CD8-positive, alpha-beta memory T cell (primary cell): Measurements from ENCODE around the gene SAP25. TPM values are rescaled to one million over a fixed set of nuclear protein-coding genes. Genes with fewer than 3 reads are reported as not detected.

Experiments
- CTCF ChIA-PET: fragments of 350-600 bp; sonication (Branson Sonifier 250); formaldehyde crosslinking; loops from one replicate; lab custom pipeline; 2021; ENCODE audit warnings: antibody characterized with exemption; lab: Charles Lee
- POLR2A ChIA-PET: fragments of 350-600 bp; sonication (Branson Sonifier 250); formaldehyde crosslinking; loops from one replicate; lab custom pipeline; 2021; ENCODE audit warnings: antibody characterized with exemption; lab: Charles Lee
- DNase-seq, 5 donors: peaks; one replicate each; pipeline versions ENCODE4 v3.0.0 to v3.0.0-alpha.2; 2020 to 2022; ENCODE audit warnings: mixed read lengths in 1 of 5
- H3K27ac ChIP-seq: one replicate; pipeline ENCODE4 v1.7.0; 2013; ENCODE audit warnings: low read depth, mild to moderate bottlenecking, low read length, moderate library complexity
- H3K27me3 ChIP-seq: 2 replicates; pipeline ENCODE4 v1.7.0; 2013; ENCODE audit warnings: low read length, mild to moderate bottlenecking; ENCODE audit not compliant: insufficient read depth, poor library complexity, severe bottlenecking
- H3K36me3 ChIP-seq: 2 replicates; pipeline ENCODE4 v1.7.0; 2013; ENCODE audit warnings: mild to moderate bottlenecking, low read length, moderate library complexity; ENCODE audit not compliant: insufficient read depth
- H3K4me1 ChIP-seq: 2 replicates; pipeline ENCODE4 v1.7.0; 2013; ENCODE audit warnings: mild to moderate bottlenecking, low read length, moderate library complexity; ENCODE audit not compliant: insufficient read depth
- H3K4me3 ChIP-seq: 2 replicates; pipeline ENCODE4 v1.7.0; 2013; ENCODE audit warnings: mild to moderate bottlenecking, low read length
- H3K9me3 ChIP-seq: 2 replicates; pipeline ENCODE4 v1.7.0; 2013; ENCODE audit warnings: mild to moderate bottlenecking, low read length
- H3K27ac Mint-ChIP-seq, 8 donors: one replicate each; pipeline ENCODE4 v1.8.0; 2020 to 2021; ENCODE audit warnings: mixed read lengths in 8 of 8, mild to moderate bottlenecking in 6 of 8, inconsistent platforms in 3 of 8, moderate library complexity in 3 of 8
- H3K27me3 Mint-ChIP-seq, 2 donors: one replicate each; pipeline ENCODE4 v1.8.0; 2020 to 2021; ENCODE audit warnings: mixed read lengths in 2 of 2, mild to moderate bottlenecking in 1 of 2, moderate library complexity in 1 of 2
- H3K36me3 Mint-ChIP-seq, 3 donors: one replicate each; pipeline ENCODE4 v1.8.0; 2020 to 2021; ENCODE audit warnings: mixed read lengths in 3 of 3, inconsistent platforms in 1 of 3, mild to moderate bottlenecking in 1 of 3
- H3K4me1 Mint-ChIP-seq, 3 donors: one replicate each; pipeline ENCODE4 v1.8.0; 2020 to 2021; ENCODE audit warnings: mixed read lengths in 3 of 3, inconsistent platforms in 1 of 3, mild to moderate bottlenecking in 1 of 3
- H3K4me3 Mint-ChIP-seq, 7 donors: one replicate each; pipeline ENCODE4 v1.8.0; 2020 to 2021; ENCODE audit warnings: mixed read lengths in 7 of 7, mild to moderate bottlenecking in 6 of 7, moderate library complexity in 4 of 7, inconsistent platforms in 2 of 7
- H3K9me3 Mint-ChIP-seq, 5 donors: one replicate each; pipeline ENCODE4 v1.8.0; 2020 to 2022; ENCODE audit warnings: mixed read lengths in 5 of 5, mild to moderate bottlenecking in 3 of 5, moderate library complexity in 2 of 5, inconsistent platforms in 1 of 5
- polyA plus RNA-seq: library from polyadenylated mRNA; unstranded; fragments of 300-500 nt; fragmentation: Illumina TruSeq; gene quantifications from one replicate; pipeline ENCODE4 v1.2.3, GENCODE V29; 2021
- total RNA-seq, 2 experiments: library from RNA; stranded (reverse); gene quantifications; one replicate each; pipeline ENCODE4 v1.2.3, GENCODE V29; 2021

The SAP25 gene
- total and polyA plus RNA-seq, 3 experiments from 2014 or later: 0.56 to 14.3 (median 13.9) TPM

DNA sequence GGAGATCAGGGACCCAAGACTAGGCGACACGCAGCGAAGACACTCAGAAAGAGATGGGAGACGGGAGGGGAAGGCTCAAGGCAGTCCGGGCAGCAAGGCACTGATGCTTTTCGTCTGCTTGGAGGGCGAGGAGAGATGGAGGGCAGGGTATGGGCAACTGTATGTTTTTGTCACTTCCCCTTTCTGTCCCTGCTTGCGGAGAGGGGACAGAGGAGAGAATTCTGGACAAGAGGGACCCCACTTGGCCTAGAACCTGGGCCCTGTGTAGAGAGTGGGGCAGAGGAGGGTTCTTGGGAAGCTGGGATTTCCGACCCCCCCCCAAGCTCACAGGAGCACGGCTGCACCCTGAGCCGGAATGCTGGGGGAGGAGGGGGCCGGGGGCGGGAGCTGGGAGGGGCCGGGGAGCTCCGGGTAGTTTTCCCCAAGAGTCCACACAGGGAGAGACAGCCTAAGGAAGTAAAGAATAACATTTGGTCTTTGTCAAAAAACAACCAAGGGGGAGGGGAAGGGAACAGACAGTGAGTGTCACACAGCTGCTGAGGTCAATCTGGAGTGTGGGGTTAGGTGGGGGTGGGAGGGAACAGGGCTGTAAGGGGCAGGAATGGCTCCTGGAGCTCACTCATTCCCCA lies 10.5 kb upstream of the SAP25 start:
- Mint-ChIP-seq H3K36me3 (peaks cover 0 to 26% (median 2%) of the 10 kb centered on the region in 3 donors), H3K27ac (peak overlapping the region; percentile 85 to 99 (median 95)), H3K4me3 (peak overlapping the region; percentile 91 to 99 (median 98)), H3K9me3 (no peaks in the 10 kb centered on the region), H3K27me3 (peaks cover 0 to 3% of the 10 kb centered on the region in 2 donors), H3K4me1 (peaks cover 30 to 56% (median 31%) of the 10 kb centered on the region in 3 donors)
- Histone ChIP-seq H3K36me3 (peaks cover 32% of the 10 kb centered on the region), H3K9me3 (no peaks in the 10 kb centered on the region), H3K27me3 (no peaks in the 10 kb centered on the region), H3K4me1 (peaks cover 54% of the 10 kb centered on the region), H3K27ac (peak overlapping the region; percentile 92), H3K4me3 (peak overlapping the region; percentile 87)
- ChIA-PET POLR2A (interaction anchor here (0.6 to 6.0 kb wide), 14 partner anchors 10 to 155 kb away, joined by 3 to 42 read pairs (median 6); partner anchors contain the start of genes MEPCE, MOSPD3, POP7 and TSC22D4), CTCF (interaction anchor here (0.6 to 9.5 kb wide), 21 partner anchors 10 to 268 kb away, joined by 3 to 133 read pairs (median 5); partner anchors contain the start of genes AGFG2, GNB2, MOSPD3 and POP7)
- DNase-seq: no peak

DNA sequence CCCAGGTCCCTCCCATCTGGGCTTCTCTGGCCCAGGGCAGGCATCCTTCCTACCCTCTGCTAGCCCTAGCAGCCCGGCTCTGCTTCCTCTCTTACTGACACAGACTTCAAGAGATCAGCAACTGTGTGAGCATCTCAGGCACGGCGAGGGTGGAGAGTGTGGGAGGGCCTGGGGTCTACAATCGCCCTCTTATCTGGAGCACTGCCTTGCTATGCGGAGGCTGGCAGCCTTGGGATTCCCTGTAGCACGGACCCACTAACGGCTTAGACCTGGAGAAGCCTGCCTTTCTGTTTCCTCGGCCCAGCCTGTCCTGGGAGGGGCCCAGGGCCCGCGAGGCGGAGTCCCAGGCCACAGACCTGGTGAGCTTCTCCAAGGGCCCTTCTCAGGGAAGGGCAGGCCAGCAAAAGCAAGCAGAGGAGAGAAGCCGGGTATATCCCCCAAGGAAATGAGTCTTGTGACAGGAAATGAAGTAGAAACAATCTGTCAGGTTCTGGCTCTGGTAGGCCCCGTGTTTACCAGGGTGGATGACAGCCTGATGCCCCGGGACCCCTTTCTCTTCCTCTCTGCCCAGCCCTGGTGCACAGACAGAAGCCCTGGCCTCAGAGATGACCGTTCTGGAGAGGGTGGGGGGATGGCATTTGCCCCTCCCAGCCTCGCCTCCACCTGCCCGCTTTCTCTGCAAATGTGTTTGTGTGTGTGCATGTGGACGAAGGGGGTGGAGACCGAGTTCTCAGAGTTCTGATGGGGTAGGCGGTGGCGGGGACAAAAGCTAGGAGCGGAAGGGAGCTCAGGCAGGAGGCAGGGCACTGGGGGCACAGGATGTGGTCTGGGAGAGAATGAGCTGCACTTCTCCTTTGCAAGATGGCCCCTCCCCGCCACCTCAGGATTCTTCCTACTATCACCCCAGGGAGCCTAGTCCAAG lies 9.7 kb upstream of the SAP25 start:
- Mint-ChIP-seq H3K4me1 (peaks cover 29 to 54% (median 31%) of the 10 kb centered on the region in 3 donors), H3K27me3 (peaks cover 0 to 3% of the 10 kb centered on the region in 2 donors), H3K27ac (peak overlapping the region; percentile 85 to 99 (median 95)), H3K36me3 (peaks cover 0 to 33% (median 2%) of the 10 kb centered on the region in 3 donors), H3K9me3 (no peaks in the 10 kb centered on the region), H3K4me3 (peak overlapping the region; percentile 91 to 99 (median 98))
- peak overlapping the region; percentile 68 for H3K27ac ChIP-seq
- H3K9me3 ChIP-seq: no peaks in the 10 kb centered on the region
- peaks cover 54% of the 10 kb centered on the region for H3K4me1 ChIP-seq
- peak overlapping the region; percentile 87 for H3K4me3 ChIP-seq
- peaks cover 39% of the 10 kb centered on the region for H3K36me3 ChIP-seq
- peak; percentile 47 to 84 (median 74) for DNase-seq
- POLR2A ChIA-PET: interaction anchor here (0.6 to 6.0 kb wide), 10 partner anchors 12 to 154 kb away, joined by 3 to 42 read pairs (median 6); partner anchors contain the start of genes MEPCE, MOSPD3, POP7 and TSC22D4
- H3K27me3 ChIP-seq: no peaks in the 10 kb centered on the region
- CTCF ChIA-PET: interaction anchor here (0.8 to 9.5 kb wide), 15 partner anchors 9 to 269 kb away, joined by 3 to 133 read pairs (median 6); partner anchors contain the start of genes MOSPD3, POP7 and SLC12A9

DNA sequence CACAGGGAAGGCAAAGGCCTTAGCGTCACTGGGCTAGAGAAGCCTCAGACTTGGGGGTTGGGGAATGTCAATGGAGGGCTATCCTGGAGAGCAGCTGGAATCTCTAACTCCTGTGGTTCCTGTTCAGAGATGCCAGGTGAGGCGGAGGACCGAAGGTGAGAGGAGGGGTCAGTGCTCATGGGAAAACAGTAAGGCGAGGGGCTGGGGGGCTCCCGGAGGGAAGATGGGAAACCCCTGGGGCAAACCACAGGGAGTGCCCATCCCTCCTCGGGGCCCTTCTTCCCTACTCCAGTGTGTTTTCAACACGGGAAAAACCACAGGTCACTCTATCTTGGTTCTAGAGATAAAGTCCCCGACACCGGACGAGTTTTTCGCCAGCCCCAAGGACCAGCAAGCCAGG lies 8.9 kb upstream of the SAP25 start:
- peaks cover 0 to 39% (median 2%) of the 10 kb centered on the region in 3 donors for H3K36me3 Mint-ChIP-seq
- no peaks in the 10 kb centered on the region for H3K9me3 Mint-ChIP-seq
- H3K27me3 ChIP-seq: no peaks in the 10 kb centered on the region
- H3K36me3 ChIP-seq: peaks cover 45% of the 10 kb centered on the region
- H3K4me3 Mint-ChIP-seq: peak overlapping the region in 6 of 7 donors; percentile 91 to 99 (median 98)
- H3K27ac Mint-ChIP-seq: peak overlapping the region; percentile 80 to 99 (median 95)
- H3K9me3 ChIP-seq: no peaks in the 10 kb centered on the region
- peaks cover 25 to 50% (median 31%) of the 10 kb centered on the region in 3 donors for H3K4me1 Mint-ChIP-seq
- H3K27ac ChIP-seq: peak overlapping the region; percentile 68
- DNase-seq: no peak
- peaks cover 54% of the 10 kb centered on the region for H3K4me1 ChIP-seq
- POLR2A ChIA-PET: interaction anchor here (0.8 to 6.0 kb wide), 6 partner anchors 11 to 155 kb away, joined by 3 to 42 read pairs (median 10); partner anchors contain the start of genes MEPCE, MOSPD3, POP7 and ZCWPW1
- peaks cover 0 to 3% of the 10 kb centered on the region in 2 donors for H3K27me3 Mint-ChIP-seq
- CTCF ChIA-PET: interaction anchor here (0.9 to 9.5 kb wide), 4 partner anchors 20 to 123 kb away, joined by 4 to 133 read pairs (median 25); partner anchors contain the start of gene POP7
- peak overlapping the region; percentile 87 for H3K4me3 ChIP-seq

DNA sequence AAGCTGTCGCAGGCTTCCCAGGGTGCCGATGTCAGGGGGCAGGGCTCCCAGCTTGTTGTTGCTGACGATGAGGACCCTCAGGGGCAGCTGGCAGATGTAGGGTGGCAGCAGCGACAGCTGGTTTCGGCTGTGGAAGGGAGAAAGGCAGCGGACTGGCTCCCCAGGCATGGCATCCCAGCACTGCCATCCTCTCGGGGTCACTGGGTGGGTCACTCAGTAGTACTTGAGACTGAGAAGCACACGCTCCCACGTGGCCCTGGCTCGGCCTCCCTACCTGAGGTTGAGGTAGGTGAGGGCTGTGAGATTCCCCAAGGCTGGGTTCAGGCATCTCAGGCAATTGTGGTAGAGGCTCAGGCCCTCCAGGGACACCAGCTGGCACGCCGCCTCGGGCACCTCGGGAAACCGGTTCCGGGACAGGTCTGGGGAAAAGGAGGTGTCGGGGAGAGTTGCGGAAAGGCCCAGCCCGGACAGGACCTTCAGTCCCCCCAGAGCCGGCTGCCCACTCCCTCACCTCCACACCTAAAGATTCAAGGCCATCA lies 8.4 kb upstream of the SAP25 start:
- Histone ChIP-seq H3K4me3 (peak overlapping the region; percentile 87), H3K4me1 (peaks cover 54% of the 10 kb centered on the region), H3K9me3 (no peaks in the 10 kb centered on the region), H3K27me3 (no peaks in the 10 kb centered on the region), H3K36me3 (peaks cover 51% of the 10 kb centered on the region), H3K27ac (no peak overlapping the region)
- H3K36me3 Mint-ChIP-seq: peaks cover 0 to 44% (median 2%) of the 10 kb centered on the region in 3 donors
- ChIA-PET CTCF (interaction anchor here (0.9 to 1.2 kb wide), 2 partner anchors 30 to 51 kb away, joined by 4 read pairs; partner anchors contain the start of gene MOSPD3), POLR2A (interaction anchor here (0.6 to 6.0 kb wide), 4 partner anchors 10 to 154 kb away, joined by 3 to 42 read pairs (median 3); partner anchors contain the start of gene ZCWPW1)
- DNase-seq: no peak
- peak overlapping the region in 5 of 8 donors; percentile 54 to 99 (median 91) for H3K27ac Mint-ChIP-seq
- peaks cover 25 to 50% (median 31%) of the 10 kb centered on the region in 3 donors for H3K4me1 Mint-ChIP-seq
- H3K4me3 Mint-ChIP-seq: peak overlapping the region in 3 of 7 donors; percentile 68 to 94 (median 91)
- H3K27me3 Mint-ChIP-seq: peaks cover 0 to 3% of the 10 kb centered on the region in 2 donors
- no peaks in the 10 kb centered on the region for H3K9me3 Mint-ChIP-seq

DNA sequence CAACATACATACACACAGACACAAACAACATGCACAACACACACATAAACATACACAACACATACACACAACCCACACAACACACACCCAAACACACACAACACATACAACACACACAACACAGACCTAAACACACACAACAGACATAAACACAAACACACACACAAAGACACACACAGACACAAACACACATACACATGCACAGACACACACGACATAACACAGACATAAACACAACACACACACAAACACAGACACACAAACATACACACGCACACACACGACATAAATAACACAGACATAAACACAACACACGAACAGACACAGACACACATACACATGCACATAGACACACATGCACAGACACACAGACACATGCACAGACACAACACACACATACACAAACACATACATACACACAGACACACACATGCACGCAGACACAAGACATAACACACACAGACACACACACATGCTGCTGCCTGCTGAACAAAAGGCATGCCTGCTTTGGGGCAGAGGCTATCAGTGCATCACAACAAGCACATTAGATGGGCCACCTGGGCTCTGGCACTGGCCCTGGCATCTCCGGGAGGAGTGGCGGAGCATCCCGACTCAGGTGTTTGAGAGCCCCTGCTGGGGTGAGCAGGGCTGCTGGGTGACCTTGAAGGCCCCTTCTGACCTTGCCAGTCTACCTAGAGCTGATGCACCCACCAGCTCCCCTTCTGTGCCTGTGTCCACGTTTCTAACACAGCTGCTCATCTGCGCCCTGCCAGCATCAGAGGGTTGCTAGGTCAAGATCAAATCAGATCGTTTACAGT lies 7.0 kb upstream of the SAP25 start:
- Mint-ChIP-seq H3K9me3 (no peaks in the 10 kb centered on the region), H3K36me3 (peaks cover 0 to 54% (median 2%) of the 10 kb centered on the region in 3 donors), H3K27me3 (no peaks in the 10 kb centered on the region), H3K4me1 (peaks cover 23 to 43% (median 27%) of the 10 kb centered on the region in 3 donors), H3K4me3 (peak overlapping the region in 1 of 7 donors; percentile 57), H3K27ac (no peak overlapping the region)
- H3K4me3 ChIP-seq: no peak overlapping the region
- H3K9me3 ChIP-seq: no peaks in the 10 kb centered on the region
- CTCF ChIA-PET: interaction anchor here (0.9 to 1.2 kb wide), 2 partner anchors 20 to 32 kb away, joined by 3 to 4 read pairs; partner anchors contain the start of gene MOSPD3
- H3K27me3 ChIP-seq: no peaks in the 10 kb centered on the region
- no peak overlapping the region for H3K27ac ChIP-seq
- POLR2A ChIA-PET: interaction anchor here (0.6 to 6.0 kb wide), 2 partner anchors 9 to 44 kb away, joined by 3 to 42 read pairs; no protein-coding TSS in a partner anchor
- DNase-seq: no peak
- H3K36me3 ChIP-seq: peaks cover 64% of the 10 kb centered on the region
- H3K4me1 ChIP-seq: peaks cover 50% of the 10 kb centered on the region

DNA sequence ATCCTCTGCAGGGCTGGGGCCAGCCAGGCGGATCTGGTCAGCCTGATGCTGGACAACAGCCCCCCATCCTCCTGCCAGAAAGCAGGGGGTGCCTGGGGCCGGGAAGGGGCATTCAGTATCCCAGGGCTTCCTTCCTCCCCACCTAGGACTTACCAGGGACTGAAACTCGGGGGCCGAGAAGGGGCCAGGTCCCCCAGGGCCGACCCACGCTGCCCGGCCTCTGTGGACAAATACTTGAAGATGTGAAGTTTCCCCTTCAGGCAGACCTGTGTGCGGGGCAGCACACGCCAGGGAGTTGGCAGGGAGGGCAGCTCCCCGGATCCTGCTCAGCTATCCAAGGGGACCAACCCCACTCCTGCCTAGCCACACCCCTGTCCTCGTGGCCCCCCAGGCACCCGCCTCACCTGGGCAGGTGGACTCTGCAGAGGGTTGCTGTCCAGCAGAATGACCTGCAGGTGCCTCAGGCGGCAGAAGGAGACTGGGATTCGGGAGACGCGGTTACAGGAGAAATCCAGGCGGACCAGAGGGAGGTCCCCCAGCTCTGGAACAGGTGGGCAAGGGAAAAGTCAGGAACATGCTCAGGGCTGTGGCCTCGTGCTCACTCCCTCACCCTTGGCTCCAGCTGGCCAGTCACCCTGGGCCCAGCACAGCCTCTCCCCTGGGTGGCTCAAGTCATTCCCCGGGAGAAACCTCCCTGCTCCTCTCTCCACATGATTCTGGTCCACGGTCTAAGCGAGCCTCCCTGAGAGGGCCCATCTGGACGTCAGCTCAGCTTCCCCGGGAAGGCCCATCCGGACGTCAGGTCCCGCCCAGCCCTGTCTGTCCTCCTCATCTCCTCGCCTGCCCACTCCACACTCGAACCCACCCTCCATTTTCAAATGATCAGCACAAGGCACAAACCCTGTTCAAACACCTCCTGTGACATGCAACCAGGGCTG lies 4.8 kb upstream of the SAP25 start:
- H3K27ac ChIP-seq: no peak overlapping the region
- no peaks in the 10 kb centered on the region for H3K9me3 Mint-ChIP-seq
- peaks cover 0 to 57% (median 4%) of the 10 kb centered on the region in 3 donors for H3K36me3 Mint-ChIP-seq
- POLR2A ChIA-PET: interaction anchor here (1.2 kb wide), 1 partner anchor 7 kb away, joined by 3 read pairs; the partner anchor contains the start of genes FBXO24 and LRCH4
- DNase-seq: no peak
- CTCF ChIA-PET: interaction anchor here (1.1 to 4.1 kb wide), 3 partner anchors 8 to 18 kb away, joined by 3 to 19 read pairs (median 6); partner anchors contain the start of genes FBXO24 and LRCH4
- H3K9me3 ChIP-seq: no peaks in the 10 kb centered on the region
- no peaks in the 10 kb centered on the region for H3K27me3 Mint-ChIP-seq
- H3K4me3 ChIP-seq: no peak overlapping the region
- H3K27ac Mint-ChIP-seq: peak overlapping the region in 1 of 8 donors; percentile 91
- H3K4me3 Mint-ChIP-seq: no peak overlapping the region
- H3K4me1 Mint-ChIP-seq: peaks cover 11 to 23% (median 13%) of the 10 kb centered on the region in 3 donors
- H3K36me3 ChIP-seq: peaks cover 72% of the 10 kb centered on the region
- no peaks in the 10 kb centered on the region for H3K27me3 ChIP-seq
- peaks cover 34% of the 10 kb centered on the region for H3K4me1 ChIP-seq
